Lower leg skin (tissue), 3 donors: ENCODE measurements around the gene PALM.

Experiments
- POLR2A ChIP-seq, 2 donors: fragments of 450-650 bp; IDR thresholded peaks; one replicate each; pipeline ENCODE4 v1.6.1; 2016 to 2017; ENCODE audit warnings: antibody characterized with exemption in 2 of 2, mild to moderate bottlenecking in 1 of 2, moderate library complexity in 1 of 2
- TF ChIP-seq, protein P1 (sequence below), 3 donors: fragments of 450-650 bp; IDR thresholded peaks; one replicate each; pipeline ENCODE4 v1.5.1; 2016; ENCODE audit warnings: antibody characterized with exemption in 3 of 3, mild to moderate bottlenecking in 3 of 3, moderate library complexity in 2 of 3

DNA sequence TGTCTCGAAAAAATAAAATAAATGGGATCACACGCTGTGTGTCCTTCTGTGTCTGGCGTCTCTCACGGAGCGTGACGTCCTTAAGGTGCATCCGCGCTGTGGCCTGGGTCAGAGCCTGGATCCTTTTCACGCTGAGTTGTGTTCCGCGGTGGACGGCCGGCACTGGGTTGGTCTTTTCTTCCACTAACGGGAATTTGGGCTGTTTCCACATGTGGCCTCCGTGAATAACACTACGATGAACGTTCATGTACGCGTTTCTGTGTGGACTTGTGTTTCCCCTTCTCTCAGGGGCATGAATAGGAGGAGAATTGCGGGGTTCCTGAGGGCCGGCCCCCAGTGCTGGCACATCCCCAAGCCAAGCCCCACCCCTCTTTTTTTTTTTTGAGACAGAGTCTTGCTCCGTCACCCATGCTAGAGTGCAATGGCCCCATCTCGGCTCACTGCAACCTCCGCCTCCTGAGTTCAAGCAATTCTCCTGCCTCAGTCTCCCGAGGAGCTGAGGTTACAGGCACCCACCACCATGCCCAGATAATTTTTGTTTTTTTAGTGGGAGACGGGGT lies 82.4 kb downstream of the PALM start:
- TF ChIP-seq, protein P1, sequence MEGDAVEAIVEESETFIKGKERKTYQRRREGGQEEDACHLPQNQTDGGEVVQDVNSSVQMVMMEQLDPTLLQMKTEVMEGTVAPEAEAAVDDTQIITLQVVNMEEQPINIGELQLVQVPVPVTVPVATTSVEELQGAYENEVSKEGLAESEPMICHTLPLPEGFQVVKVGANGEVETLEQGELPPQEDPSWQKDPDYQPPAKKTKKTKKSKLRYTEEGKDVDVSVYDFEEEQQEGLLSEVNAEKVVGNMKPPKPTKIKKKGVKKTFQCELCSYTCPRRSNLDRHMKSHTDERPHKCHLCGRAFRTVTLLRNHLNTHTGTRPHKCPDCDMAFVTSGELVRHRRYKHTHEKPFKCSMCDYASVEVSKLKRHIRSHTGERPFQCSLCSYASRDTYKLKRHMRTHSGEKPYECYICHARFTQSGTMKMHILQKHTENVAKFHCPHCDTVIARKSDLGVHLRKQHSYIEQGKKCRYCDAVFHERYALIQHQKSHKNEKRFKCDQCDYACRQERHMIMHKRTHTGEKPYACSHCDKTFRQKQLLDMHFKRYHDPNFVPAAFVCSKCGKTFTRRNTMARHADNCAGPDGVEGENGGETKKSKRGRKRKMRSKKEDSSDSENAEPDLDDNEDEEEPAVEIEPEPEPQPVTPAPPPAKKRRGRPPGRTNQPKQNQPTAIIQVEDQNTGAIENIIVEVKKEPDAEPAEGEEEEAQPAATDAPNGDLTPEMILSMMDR (IDR thresholded peaks at IDR 0.05) = no peak
- no peak for TF ChIP-seq POLR2A (IDR thresholded peaks at IDR 0.05)
